GDM1 (cell line): Measurements from ENCODE around the gene LDB3.
"Not testable (repeated sequence)": the region's sequence is repeated elsewhere in the genome, so short reads cannot be mapped to it uniquely, and the experiment has no call there.

Experiments
- DNase-seq: peaks from one replicate; lab custom pipeline; 2025; lab: John Stamatoyannopoulos, UW

LDB3 gene, protein sequence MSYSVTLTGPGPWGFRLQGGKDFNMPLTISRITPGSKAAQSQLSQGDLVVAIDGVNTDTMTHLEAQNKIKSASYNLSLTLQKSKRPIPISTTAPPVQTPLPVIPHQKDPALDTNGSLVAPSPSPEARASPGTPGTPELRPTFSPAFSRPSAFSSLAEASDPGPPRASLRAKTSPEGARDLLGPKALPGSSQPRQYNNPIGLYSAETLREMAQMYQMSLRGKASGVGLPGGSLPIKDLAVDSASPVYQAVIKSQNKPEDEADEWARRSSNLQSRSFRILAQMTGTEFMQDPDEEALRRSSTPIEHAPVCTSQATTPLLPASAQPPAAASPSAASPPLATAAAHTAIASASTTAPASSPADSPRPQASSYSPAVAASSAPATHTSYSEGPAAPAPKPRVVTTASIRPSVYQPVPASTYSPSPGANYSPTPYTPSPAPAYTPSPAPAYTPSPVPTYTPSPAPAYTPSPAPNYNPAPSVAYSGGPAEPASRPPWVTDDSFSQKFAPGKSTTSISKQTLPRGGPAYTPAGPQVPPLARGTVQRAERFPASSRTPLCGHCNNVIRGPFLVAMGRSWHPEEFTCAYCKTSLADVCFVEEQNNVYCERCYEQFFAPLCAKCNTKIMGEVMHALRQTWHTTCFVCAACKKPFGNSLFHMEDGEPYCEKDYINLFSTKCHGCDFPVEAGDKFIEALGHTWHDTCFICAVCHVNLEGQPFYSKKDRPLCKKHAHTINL

DNA sequence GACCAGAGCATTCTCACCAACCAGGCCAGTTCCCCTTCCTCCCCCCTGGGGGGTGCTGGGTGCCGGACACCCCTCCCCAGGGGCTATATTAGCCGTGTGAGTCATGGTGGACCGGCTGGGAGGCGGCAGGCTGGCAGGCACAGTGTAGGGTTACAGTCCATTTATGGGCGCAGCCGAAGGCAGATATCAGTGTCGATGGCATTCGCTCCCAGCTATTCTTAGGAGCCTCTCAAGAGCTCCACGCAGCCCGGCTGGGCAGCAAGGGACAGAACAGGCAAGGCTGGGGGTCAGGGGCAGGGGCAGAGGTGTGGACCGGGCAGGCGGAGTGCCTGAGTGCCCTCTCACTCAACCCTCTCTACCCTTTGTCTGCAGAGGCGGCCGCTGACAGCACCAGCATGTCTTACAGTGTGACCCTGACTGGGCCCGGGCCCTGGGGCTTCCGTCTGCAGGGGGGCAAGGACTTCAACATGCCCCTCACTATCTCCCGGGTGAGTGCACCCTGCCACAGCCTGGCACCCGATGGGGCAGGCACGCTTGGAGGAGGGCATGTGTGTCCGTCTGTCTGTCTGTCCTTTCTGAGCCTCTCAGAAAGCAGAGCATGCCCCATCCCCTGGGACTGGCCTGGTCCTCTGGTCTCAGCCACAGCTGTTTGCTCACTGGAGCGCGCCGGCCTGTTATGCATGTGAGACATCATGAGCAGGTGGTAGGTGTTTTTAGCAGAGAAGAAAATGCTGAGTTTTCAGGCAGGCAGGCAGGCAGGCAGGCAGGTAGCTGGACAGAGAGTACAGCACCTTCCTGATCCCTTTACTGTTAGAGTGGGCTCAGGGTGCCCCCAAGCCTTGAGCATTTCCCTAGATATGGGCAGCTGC, at the start of gene LDB3:
Gene LDB3, plus strand, starts transcription at position 215 of the 869 bp plus-strand sequence. Its CDS starts 181 bp downstream, at position 396.
- no peak for DNase-seq

DNA sequence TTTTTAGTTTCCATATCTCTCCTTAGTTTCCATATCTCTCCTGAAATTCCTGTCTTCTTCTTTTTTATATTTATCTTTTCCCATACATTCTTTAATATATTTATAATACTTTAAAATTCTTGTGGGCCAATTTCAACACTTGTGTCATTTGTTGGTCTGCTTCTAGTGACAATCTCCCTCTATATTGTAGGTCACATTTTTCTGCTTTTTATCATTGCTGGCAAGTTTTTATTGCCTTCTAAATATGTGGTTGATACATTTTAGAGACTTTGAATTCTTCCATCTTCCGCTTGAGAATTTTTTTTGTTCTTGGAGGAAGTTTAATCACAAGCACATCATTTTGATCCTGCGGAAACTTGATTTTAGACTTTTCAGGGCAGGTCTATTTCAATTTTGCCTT, 40.0 kb upstream of the LDB3 start:
- DNase-seq, result no peak

DNA sequence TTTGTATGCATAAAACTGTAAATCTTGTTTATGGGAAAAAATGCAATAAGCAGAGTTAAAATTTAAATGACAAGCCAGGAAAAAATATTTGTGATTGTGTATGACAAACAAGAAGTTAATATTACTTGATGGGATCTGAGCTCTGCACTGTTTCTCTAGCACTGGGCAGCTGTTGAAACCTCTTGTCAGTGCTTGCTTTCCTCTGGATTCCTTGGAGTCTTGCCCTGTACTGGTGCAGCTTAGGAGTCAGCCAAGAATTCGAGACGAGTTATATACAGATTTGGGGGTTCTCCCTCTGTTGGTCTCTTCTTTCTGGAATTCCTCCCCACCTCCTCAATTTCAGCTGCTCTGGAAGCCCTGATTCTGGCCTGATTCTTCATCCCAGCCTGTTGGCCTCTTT, 38.2 kb upstream of the LDB3 start:
- no peak for DNase-seq

DNA sequence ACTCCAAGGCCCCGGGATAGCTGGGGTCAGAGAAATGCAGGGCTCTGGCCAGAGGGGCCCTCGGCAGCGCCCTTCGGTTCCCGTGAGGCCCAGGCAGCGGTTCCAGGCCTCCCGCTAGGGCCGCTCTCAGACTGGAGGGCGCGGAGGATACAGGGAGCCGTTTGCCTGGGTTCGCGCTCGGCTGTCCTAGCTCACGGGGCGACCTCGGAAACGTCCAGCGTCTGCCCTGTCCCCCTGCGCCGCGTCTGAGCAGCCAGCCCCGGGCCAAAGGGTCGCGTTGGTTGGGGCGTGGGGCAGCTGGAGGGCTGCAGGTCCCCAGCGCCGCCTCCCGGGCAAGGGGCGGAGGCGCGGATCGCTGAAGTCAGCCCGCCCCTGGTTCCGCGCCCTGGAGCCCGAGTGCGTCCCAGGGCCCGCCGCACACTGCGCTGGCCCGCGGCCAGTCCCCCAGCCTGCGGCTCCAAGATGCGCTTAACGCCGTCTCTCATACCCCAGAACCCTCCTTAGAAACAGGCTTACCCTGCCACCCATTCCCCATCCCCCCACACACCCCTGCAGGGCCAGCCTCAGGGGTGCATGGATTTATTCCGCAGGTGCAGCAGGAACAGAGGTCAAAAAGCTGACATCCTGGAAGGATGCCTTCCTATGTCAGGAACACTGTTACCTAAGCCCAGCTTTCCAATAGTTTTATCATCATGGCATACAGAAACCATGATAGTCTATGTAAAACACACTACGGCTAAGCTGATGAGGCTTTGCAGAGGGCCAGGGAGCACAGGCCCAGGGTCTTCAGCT, 36.1 kb upstream of the LDB3 start:
- no peak for DNase-seq

DNA sequence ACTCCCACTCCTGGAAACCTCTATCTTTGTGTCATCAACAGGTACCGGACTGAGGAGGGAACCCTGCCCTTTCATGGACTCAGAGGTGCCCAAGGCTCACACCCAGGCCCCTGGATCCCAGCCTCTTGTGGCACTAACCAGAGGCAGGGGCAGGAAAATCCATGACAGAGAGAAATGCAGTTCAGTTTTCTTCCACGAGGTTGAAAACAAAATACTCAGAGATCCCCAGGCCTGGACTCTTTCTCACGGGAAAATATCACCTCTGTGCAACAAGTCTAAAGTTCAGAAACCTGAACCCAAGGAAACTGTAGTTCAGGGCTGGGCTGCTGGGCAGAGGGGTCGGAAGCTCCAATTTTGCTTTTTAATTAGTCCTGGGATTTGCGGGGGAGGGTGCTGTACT, 35.4 kb upstream of the LDB3 start:
- no peak for DNase-seq

DNA sequence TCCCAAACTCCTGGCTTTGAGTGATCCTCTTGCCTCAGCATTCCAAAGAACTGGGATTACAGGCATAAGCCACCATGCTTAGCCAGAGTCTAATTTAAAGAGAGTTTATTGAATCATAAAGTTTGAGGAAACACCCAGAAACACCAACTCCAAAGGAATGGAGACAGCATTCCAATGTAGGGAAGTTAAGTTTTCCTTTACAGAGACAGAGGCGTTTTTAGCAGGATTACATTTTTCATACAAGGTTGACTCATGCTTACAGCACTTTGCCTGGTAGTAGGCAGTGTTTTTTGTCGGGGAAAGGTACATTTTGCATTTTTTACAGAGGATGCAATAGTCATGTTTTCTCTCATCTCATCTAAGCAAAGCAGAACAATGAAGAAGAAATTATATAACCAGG, 32.9 kb upstream of the LDB3 start:
- no peak for DNase-seq

DNA sequence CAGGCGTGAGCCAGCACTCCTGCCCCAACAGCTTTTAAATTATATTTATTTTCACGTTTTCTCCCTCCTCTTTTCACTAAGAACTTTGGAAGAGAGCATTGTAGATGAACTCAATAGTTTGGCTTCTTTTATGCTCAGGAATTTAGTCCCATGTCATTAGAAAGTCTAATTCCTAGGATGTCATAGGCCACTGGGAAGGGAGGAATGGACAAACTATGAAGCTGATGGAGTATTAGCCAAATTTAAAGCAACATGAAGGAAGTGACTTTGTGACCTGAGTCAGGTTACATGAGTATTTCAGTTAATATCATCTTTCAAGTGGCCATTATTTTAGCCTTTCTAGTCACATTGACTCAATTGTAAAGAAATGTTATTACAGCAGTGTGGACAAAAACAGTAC, 32.0 kb upstream of the LDB3 start:
- no peak for DNase-seq

DNA sequence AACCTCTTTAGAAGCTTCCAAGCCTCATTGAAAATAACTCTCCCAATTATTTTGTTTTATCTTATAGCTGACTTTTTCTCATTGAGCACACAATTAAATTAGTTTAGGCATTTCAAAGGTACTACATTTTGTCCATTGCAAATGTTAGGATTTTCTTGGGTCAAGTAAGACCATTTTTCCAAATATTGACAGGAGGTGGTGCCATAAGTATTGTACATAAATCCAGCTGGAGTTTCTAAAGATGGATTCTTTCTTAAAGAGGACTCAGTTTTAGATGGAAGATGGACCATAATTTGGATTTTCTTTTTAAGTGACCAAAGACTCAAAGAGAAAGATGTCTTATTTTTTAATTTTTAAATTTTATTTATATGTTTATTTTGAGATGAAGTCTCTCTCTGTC, 26.3 kb upstream of the LDB3 start:
- DNase-seq, result no peak

DNA sequence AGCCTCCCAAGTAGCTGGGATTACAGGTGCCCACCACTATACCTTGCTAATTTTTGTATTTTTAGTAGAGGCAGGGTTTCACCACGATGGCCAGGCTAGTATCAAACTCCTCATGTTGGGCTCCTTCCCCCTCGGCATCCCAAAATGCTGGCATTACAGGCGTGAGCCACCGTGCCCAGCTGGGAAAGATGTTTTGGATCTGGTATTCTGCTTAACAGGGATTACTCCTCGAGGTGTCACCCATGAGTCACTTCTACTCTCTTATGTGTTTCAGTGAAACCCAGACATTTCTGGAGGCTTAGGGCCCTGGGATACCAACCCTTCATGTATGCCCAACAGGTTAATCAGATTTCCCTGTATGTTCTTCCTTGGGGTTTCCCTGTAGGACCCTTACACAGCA, 25.8 kb upstream of the LDB3 start:
- no peak for DNase-seq

DNA sequence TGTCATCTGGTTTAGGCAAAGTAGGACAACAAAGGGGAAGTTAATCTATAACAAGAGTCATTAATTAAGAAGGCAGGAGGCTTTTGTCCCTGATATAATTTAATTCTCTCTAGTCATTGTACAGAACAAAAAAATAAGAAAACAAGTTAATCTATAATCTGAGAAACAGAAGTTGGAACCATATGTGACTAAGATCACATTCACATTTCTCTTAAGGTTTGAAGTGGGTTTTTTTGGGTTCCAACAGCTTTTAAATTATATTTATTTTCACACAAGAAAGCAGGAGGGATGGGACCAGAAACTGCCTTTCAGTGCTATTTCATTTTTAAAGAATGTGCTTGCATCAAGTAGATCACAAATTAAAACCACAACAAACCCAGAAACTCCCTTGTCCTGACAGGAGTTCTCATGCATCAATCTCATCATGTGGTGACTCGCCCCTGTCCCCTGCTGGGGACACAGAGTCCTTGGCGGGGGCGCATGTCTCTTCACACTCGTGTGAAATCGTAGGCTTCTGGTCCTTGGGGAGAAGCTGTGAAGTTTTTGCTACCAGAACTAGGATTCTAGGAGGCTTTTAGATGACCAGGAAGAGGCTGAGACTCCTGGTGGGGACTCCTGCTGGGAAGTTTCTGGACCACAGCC, 24.0 kb upstream of the LDB3 start:
- no peak for DNase-seq

DNA sequence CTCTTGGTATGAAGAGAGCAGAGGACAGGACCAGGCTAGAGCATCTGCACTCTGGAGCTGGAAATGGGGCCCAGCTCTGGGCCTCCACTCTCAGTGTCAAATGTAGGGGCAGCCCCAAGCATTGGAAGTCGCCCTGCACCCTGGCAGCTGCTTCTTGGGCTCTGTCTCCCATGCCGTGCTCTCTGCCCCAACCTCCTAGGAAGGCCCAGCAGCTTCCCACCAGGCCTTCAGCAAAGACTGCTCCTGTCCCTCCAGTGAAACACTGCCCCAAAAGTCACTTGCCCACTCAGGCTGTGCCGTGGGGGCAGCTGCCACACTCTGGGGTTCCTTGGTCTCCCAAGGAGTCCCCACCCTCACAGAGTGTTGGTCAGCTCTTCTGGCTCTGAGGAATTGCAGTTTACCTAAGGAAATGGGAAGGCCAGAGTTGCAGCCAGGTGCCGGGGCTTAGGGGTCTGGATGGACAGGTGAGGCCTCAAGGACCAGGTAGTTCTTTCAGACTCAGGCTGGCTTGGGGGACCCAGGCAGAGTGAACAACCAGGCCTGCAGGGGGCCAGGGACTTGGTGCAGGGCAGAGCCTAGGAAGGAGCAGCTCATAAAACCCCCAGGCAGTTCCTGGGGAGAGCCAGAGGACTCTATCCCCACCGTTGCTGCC, 23.4 kb upstream of the LDB3 start:
- no peak for DNase-seq

DNA sequence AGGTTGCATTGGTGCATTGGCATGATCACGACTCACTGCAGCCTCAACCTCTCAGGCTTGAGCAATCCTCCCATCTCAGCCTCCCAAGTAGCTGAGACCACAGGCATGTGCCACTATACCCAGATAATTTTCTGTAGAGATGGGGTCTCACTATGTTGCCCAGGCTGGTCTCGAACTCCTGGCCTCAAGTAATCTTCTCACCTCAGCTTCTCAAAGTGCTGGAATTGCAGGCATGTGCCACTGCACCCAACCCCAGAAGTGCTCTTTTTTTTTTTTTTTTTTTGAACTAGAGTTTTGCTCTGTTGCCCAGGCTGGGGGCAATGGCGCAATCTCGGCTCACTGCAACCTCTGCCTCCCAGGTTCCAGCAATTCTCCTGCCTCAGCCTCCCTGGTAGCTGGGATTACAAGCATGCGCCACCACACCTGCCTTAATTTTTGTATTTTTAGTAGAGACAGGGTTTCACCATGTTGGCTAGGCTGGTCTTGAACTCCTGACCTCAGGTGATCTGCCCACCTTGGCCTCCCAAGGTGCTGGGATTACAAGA, 22.6 kb upstream of the LDB3 start:
- DNase-seq, result not testable (repeated sequence)

DNA sequence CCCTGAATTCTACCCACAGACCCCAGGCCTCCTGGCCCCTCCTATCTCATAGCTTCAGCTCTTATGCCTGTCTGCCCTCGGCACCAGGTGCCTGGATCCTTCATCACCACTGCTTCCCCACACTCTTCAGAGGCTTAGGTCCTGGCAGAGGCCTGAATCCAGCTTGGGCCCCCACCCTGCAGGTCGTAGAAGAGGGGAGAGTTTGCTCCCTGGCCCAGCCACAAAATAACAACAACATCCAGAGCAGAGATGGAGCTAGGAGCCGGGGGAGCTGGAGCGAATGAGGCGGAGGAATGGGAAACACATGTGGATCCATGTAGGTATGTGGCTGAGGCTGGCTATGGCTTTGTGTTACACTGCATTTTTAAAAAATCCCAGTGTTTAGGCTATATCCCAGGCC, 21.8 kb upstream of the LDB3 start:
- DNase-seq, result no peak

DNA sequence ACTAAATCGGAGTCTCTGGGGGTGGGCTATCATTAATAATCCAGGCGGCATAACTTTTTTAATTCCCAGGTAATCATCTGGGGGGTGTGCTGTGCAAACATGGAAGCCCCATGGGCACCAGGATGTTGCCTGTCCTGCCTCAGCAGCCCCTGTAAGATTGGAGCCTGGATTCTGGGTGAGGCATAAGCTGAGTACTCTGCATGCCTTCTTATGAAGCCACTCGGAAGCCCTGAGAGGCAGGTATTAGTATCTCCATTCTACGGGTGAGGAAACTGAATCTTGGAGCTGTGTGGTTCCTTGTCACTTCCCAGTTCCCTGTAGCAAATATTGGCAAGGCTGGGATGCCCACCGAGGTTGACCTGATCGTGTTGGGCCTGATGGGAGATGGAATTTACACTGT, 21.4 kb upstream of the LDB3 start:
- no peak for DNase-seq

DNA sequence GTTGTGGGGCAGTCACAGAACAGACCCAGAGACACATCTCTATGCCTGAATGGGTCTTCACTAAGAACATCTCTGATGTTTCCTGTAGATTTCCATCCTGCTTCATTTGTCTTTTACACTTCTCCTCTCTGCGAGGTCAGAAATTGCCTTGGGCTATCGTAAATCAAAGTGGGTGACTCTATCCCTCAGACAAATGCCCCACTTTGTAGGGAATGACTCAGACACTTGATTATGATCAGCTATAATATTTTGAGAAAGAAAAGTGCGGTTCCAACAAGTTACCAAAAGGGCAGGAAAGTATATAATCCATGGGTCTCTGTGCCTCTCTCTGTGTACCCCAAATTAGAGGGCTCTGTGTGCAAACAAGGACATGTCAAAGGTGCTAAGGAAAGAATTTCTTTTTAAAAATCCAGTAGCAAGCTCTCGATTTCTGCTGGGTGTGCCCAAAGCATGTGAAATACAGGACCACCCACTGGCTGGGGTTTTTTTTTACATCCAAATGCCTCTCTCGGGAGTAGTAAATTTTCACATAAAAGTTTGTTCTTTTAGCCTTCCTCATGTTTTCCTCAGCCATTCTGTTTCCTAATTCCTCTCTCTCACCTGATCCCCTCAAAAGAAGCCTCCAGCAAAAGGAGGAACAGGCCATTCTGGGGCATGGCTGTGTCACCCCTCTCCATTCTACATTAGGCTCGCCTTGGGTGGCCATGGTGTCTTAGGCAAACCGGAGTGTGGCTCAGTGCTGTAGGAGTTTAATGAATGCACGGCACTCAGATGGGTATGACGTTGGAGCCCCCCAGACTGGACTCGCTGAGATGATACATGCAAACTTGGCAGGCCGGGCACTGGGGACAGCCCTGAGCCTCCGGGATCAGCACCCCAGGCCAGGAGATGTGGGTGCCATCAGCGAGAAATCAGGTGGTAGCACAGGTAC, 20.3 kb upstream of the LDB3 start:
- no peak for DNase-seq

DNA sequence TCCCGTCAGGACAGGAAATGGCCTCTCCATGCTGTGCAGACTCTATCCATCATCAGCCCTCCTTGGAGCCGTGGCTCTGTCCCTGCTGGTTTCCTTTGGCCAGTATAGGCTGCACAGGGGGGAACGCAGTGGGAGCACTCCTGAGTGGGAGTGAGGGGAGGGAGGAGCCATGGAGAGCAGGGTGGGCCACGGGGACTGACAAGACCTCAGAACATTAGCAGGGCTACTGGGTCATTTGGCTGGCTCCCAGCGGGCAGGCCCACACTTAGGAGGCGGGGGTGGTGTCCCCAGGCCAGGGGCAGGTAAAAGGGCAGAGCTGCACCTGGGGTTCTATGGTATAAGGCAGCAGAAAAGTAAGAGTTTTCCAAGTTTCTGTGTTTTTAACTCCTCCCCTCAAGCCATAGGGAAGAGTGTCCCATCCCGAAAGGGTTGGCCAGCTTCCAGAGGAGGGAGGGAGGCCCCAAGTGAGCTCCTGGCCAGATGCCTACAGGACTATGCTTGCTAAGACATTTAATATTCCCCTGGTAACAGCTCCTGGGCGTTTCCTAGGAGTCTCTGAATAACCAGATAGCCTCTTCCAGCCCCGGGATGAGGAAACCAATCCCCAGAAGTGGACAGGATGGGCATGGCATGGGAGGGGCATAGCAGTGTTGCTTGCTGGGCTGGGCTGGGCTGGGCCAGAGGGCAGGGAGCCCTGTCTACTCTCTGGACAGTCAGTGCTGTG, 19.4 kb upstream of the LDB3 start:
- DNase-seq, result no peak

DNA sequence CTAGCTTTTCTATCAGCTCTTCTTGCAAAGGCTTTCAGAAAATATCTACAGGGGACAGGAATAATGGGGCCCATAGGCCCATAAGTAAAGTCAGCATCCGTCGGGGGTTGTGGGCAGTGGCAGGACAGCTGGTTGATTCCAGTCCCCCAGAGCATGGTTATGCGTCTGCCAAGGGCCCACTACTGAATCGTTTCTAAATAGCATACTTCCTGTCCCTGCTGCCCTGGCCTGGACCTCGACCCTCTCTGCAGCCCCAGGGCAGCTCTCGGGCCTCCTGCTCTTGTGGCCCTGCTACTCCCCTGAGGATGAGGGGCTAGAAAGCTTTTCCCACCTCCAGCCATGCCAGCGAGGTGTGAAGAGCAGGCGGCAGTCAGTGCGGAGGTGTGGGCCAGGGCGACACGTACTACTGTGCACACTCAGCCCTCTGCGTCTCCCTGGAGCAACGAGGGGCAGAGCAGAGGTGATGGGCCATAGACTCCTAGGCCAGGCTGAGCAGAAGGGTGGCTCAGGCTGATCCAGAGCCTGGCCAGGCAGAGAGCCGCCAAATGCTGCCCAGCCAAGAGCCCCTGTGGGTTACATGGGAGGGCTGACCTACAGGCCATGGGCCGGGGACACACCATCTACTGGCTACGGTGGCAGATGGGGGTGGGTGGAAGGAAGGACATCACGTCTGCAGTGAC, 18.7 kb upstream of the LDB3 start:
- DNase-seq, result no peak

DNA sequence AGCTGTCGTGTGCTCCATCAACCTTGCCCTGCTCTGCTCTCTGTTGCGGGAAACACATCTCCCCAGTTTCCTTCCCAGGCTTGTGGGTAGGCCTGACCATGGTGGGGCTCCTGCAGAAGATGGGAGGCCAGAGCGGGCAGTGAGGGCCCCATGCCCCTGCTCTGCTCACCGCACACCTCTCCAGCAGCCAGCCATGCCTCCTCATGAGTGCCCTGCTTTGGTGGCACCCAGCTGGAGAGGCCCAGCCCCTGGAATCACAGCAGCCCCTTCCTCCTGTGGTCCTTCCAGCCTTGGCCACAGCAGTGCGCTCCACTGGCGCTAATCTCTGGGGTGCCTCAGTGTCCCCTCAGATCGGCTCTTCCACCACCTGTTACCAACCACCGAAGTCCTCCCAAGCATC, 18.2 kb upstream of the LDB3 start:
- no peak for DNase-seq
